K562 (cell line): ENCODE data around the gene STK33. TPM values are rescaled to one million over a fixed set of nuclear protein-coding genes. Genes with fewer than 3 reads are reported as not detected.

Source experiments
- EGR1 ChIP-seq: fragments of 450-650 bp; conservative IDR thresholded peaks from 2 replicates; pipeline ENCODE4 v1.6.1; 2017; ENCODE audit warnings: mild to moderate bottlenecking
- JUNB ChIP-seq: fragments of 450-650 bp; formaldehyde crosslinking; conservative IDR thresholded peaks from 2 replicates; pipeline ENCODE4 v1.4.0; 2020; ENCODE audit warnings: mild to moderate bottlenecking
- polyA plus RNA-seq, 8 experiments: library from polyadenylated mRNA; depleted of rRNA in 4 of 8; stranded (reverse) in 5 of 8; unstranded in 3 of 8; fragments of >200 nt; fragmentation: Nextera tagmentation in 2 of 8; fragmentation: Illumina TruSeq in 1 of 8; extraction: Ambion mirVana in 2 of 8; extraction: Trizol in 1 of 8; gene quantifications; 2 replicates each; pipeline versions ENCODE4 v1.2.1 to v1.2.3, GENCODE V29; 2011 to 2014; ENCODE audit warnings: inconsistent platforms in 1 of 8, missing spikeins in 1 of 8
- total RNA-seq, 7 experiments: library from RNA; depleted of rRNA in 6 of 7; stranded (reverse); fragments of >200 nt in 6 of 7; fragmentation: Illumina TruSeq in 2 of 7; extraction: Trizol in 2 of 7; gene quantifications; 2 replicates each; pipeline versions ENCODE4 v1.2.1 to v1.2.3, GENCODE V29; 2011 to 2021; ENCODE audit warnings: low replicate concordance in 1 of 7
- TF ChIP-seq, protein P1 (sequence below): fragments of 450-650 bp; IDR thresholded peaks from 2 replicates; pipeline ENCODE4 v1.6.1; 2017; ENCODE audit warnings: antibody characterized with exemption
- TF ChIP-seq, protein P2 (sequence below): fragments of 450-650 bp; formaldehyde crosslinking; IDR thresholded peaks from 2 replicates; pipeline ENCODE4 v1.4.0; 2022; ENCODE audit warnings: missing genetic modification characterization
- TF ChIP-seq, protein P3 (sequence below): fragments of 250-450 bp; sonication (Bioruptor Pico); IDR thresholded peaks from 2 replicates; pipeline ENCODE4 v1.5.0; 2021
- TF ChIP-seq, protein P4 (sequence below): sonication (generic); formaldehyde crosslinking; IDR thresholded peaks from 2 replicates; pipeline ENCODE4 v1.4.0; 2020; ENCODE audit warnings: mild to moderate bottlenecking, missing genetic modification reagents

Gene STK33
- total and polyA plus RNA-seq, 9 of the 15 experiments (the other 6 are each of a cell fraction or from before 2014, with no cell fraction given): not detected

DNA sequence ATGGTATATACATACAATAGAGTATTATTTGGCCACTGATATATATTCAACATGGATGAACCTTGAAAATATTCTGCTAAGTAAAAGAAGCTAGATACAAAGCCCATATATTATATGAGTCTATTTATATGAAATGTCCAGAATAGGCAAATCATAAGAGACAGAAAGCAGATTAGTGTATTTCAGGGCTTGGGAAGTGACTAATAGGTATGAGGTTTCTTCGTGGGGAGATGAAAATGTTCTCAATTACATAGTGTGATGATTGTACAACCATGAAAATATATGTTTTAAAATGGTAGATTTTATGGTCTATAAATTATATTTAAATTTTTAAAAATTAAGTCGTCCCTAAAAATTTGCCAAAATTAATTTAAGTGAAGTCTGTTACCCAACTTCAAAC is 92.2 kb downstream of the STK33 start (continued):
- TF ChIP-seq, protein P1, sequence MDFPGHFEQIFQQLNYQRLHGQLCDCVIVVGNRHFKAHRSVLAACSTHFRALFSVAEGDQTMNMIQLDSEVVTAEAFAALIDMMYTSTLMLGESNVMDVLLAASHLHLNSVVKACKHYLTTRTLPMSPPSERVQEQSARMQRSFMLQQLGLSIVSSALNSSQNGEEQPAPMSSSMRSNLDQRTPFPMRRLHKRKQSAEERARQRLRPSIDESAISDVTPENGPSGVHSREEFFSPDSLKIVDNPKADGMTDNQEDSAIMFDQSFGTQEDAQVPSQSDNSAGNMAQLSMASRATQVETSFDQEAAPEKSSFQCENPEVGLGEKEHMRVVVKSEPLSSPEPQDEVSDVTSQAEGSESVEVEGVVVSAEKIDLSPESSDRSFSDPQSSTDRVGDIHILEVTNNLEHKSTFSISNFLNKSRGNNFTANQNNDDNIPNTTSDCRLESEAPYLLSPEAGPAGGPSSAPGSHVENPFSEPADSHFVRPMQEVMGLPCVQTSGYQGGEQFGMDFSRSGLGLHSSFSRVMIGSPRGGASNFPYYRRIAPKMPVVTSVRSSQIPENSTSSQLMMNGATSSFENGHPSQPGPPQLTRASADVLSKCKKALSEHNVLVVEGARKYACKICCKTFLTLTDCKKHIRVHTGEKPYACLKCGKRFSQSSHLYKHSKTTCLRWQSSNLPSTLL: no peak
- TF ChIP-seq, protein P2, sequence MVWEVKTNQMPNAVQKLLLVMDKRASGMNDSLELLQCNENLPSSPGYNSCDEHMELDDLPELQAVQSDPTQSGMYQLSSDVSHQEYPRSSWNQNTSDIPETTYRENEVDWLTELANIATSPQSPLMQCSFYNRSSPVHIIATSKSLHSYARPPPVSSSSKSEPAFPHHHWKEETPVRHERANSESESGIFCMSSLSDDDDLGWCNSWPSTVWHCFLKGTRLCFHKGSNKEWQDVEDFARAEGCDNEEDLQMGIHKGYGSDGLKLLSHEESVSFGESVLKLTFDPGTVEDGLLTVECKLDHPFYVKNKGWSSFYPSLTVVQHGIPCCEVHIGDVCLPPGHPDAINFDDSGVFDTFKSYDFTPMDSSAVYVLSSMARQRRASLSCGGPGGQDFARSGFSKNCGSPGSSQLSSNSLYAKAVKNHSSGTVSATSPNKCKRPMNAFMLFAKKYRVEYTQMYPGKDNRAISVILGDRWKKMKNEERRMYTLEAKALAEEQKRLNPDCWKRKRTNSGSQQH (CRISPR knock-in tag): no peak
- TF ChIP-seq EGR1 (no peak), JUNB (CRISPR knock-in tag) (no peak)
- TF ChIP-seq, protein P3, sequence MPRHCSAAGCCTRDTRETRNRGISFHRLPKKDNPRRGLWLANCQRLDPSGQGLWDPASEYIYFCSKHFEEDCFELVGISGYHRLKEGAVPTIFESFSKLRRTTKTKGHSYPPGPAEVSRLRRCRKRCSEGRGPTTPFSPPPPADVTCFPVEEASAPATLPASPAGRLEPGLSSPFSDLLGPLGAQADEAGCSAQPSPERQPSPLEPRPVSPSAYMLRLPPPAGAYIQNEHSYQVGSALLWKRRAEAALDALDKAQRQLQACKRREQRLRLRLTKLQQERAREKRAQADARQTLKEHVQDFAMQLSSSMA (CRISPR knock-in tag): no peak
- TF ChIP-seq, protein P4, sequence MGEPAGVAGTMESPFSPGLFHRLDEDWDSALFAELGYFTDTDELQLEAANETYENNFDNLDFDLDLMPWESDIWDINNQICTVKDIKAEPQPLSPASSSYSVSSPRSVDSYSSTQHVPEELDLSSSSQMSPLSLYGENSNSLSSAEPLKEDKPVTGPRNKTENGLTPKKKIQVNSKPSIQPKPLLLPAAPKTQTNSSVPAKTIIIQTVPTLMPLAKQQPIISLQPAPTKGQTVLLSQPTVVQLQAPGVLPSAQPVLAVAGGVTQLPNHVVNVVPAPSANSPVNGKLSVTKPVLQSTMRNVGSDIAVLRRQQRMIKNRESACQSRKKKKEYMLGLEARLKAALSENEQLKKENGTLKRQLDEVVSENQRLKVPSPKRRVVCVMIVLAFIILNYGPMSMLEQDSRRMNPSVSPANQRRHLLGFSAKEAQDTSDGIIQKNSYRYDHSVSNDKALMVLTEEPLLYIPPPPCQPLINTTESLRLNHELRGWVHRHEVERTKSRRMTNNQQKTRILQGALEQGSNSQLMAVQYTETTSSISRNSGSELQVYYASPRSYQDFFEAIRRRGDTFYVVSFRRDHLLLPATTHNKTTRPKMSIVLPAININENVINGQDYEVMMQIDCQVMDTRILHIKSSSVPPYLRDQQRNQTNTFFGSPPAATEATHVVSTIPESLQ (CRISPR knock-in tag): no peak
- TF ChIP-seq, all 486 proteins: peak for 0
